HG03196 (cell line): Measurements from ENCODE around the gene ZNF592.

ENCODE experiments used
- ATAC-seq: cut with Tn5 transposase; IDR thresholded peaks from one replicate; pipeline ENCODE4 v1.9.1; 2021; ENCODE audit not compliant: unreplicated experiment

The ZNF592 gene

DNA sequence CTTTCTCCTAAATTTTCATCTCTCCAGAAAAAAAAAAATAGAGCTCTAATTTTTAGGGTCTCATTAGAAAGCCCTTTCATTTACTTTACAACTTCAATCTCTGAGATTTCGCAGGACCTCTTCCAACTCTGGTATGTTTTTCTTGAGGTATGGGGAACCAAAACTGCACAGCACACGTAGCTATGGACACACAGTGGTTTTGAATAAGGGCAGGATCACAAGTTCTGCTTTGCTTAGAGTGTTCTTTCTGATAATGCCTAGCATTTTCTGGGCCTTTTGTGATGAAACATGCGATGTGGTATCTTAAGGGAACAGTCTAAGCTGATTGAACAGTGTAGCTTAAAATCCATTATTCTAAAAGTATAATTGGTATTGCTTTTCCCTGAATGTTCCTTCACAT, 25.3 kb downstream of the ZNF592 start:
- ATAC-seq, result no peak

DNA sequence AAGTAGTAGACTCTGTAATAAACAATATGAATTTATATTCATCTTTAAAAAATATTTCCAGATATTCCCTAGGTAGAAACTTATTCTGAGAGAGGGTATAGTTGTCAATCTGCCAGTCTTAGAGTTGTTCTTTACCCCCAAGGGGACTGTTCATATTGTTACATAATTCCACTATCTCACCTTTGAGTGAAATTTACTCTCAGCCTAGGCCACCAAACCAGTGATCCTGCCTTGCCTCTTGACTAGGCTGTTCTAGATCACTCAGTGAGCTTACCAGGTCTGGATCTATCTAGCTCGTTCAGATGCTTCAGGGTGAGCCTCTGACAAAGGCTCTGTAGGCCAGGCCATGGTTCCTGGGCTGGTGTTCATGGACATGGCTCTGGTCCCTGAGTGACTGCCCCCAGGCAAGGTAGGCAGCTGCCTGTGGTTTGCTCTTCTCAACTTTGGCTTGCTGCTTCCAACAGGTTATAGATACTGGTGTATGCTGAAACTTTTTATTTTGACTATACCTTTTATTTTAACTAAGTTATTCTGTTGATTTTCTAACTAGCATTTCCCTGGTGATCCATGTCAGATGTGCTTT, 27.6 kb downstream of the ZNF592 start:
- ATAC-seq, result no peak

DNA sequence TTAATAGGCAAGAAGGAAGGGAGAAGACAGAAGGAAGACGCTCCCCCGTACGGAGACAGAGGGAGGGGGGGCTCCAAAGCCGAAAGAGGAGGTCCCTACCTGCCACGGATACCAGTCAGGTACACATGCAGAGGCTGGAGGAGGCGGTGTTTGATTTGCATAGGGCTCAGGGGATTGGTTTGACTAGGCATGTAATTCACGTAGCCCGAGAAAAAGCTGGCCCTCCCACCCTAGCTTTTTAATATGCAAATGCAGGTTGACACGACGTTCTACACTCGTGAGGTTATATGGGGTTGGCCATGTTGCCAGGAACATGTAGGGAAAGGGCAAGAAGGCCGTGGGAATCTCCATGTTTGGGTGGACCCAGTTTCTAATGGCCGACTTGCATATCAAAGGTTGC, 29.8 kb downstream of the ZNF592 start:
- ATAC-seq, result no peak

DNA sequence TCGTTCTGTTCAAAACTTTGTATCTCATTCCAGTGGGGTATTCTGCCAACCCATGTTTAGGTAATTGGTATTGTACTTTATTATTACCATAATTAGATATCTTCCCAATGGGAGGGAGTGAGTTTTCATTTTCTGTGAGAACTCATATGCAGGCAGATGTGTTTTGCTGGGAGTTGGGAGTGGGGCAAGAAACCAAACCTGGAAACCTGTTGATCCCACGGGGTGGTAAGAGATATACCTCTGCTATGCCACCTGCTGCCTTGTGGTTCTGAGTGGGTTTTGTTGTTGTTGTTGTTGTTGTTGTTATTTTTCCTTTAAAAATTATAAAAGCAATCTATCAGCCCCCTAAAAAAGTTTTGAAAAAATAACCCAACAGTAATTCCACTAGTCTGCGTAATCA, 32.1 kb downstream of the ZNF592 start:
- ATAC-seq, result no peak

DNA sequence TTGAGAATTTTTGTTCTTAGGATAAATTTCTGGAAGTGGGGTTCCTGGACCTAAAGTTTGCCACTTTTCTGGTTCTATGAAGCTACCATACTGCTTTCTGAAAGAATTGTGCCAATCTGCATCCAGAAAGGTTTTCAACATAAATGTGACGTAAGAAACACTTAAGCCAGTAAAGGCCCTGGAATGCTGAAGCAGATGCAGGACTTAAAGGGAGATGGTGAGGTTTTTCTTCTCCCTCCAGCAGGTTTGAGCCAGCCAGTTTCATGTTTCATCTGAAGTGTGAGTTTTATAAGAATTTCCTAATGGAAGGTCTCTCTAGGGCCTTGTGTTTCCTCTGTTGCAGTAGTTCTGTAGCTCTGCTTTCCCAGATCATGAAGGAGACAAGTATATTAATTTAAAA, 33.1 kb downstream of the ZNF592 start:
- no peak for ATAC-seq

DNA sequence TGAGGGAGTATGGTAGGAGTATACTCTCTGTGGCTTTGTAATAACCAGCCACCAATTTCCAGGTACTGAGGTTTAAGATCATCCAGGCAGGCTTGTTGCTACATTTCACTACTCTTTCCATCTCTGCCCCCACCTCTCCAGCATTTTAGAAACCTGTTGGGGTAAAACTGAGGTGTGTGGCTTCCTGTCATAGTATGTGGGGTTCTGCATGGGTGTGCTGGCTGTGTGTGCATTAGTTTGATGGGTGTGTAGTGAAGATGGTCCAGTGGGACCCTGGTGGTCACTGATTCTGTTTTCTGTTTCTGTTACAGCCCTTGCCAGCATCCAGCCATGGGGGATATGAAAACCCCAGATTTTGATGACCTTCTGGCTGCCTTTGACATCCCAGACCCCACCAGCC, 34.0 kb downstream of the ZNF592 start:
- no peak for ATAC-seq

DNA sequence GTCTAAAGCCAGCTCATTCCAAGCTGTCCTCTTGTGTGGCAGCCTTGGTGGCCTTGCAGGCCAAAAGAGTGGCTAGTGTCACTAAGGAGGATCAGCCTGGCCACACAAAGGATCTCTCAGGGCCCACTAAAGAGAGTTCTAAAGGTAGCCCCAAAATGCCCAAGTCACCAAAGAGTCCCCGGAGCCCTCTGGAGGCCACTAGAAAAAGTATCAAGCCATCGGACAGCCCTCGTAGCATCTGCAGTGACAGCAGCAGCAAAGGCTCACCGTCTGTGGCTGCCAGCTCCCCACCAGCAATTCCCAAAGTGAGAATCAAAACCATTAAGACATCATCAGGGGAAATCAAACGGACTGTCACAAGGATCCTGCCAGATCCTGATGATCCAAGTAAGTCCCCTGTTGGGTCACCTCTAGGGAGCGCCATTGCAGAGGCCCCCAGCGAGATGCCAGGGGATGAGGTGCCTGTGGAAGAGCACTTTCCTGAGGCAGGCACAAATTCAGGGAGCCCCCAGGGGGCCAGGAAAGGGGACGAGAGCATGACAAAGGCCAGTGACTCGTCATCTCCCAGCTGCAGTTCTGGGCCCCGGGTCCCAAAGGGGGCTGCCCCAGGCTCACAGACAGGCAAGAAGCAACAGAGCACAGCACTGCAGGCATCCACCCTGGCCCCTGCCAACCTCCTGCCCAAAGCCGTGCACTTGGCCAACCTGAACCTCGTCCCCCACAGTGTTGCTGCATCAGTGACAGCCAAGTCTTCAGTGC, 35.3 kb downstream of the ZNF592 start:
- no peak for ATAC-seq

DNA sequence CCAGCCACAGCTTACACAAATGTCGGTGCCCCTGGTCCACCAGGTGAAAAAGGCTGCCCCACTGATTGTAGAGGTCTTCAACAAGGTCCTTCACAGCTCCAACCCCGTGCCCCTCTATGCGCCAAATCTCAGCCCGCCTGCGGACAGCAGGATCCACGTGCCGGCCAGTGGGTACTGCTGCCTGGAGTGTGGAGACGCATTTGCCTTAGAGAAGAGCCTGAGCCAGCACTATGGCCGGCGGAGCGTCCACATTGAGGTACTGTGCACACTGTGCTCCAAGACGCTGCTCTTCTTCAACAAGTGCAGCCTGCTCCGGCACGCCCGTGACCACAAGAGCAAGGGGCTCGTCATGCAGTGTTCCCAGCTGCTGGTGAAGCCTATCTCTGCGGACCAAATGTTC, 35.9 kb downstream of the ZNF592 start:
- ATAC-seq, result no peak

DNA sequence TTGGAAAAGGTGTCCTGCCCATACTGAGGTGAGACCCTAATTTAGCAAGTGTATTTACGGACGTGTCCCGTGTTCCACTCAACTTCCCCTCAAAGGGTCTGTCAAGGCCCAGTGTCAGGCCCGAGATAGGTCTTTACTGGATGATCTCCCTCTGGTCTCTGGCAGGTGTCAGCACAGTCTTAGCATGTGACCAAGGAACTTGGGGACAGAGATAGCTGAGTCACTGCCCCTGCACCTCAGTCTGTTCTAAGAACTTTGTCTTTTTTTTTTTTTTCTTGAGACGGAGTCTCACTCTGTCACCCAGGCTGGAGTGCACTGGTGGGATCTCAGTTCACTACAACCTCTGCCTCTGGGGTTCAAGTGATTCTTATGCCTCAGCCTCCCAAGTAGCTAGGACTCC, 36.7 kb downstream of the ZNF592 start:
- ATAC-seq, result no peak

DNA sequence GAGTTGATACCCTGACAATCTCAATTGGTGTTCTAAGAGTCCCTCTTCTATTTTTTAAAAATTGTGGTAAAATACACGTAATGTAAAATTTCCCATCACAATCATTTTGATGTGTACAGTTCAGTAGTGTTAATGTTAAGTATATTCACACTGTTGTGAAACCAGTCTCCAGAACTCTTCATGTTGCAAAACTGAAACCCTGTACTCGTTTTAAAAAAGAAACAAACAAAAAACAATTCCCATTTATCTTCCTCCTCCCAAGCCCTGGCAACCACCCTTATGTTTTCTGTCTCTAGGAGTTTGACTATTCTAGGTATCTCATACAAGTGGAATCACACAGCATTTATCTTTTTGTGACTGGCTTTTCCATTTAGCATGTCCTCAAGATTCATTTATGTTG, 40.1 kb downstream of the ZNF592 start:
- ATAC-seq, result no peak

DNA sequence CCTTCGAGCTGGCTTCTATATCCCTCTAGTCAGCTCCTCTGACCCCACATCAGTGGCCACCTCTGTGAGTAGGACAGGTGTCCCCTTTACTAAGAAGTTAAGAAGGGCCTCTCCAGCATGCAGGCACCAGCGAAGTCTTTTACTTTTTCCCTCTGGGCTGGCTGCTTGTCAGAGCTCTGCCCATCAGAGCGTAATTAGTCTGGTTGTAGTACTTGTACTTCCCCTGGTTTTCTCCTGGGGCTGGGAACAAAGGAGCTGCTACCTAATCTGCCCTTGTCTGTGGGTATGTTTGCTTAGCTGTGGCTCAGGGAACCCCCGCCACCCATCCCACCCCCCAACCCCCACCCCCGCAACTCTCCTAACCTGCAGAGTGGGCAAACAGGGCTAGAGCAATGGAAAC, 41.4 kb downstream of the ZNF592 start:
- no peak for ATAC-seq

DNA sequence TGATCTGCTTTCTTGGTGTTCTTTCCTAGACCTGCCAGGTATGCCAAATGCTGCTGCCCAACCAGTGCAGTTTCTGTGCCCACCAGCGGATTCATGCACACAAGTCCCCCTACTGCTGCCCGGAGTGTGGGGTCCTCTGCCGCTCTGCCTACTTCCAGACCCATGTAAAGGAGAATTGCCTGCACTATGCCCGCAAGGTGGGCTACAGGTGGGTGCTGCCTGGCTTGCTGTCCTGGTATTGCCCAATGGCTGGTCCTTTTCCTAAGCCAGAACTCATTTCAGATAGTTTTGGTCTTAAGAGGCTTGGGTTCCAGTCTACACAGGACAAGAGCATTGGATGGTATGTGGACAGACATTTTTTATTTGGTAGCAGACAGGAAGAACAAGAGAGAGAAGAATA, 42.3 kb downstream of the ZNF592 start:
- no peak for ATAC-seq

DNA sequence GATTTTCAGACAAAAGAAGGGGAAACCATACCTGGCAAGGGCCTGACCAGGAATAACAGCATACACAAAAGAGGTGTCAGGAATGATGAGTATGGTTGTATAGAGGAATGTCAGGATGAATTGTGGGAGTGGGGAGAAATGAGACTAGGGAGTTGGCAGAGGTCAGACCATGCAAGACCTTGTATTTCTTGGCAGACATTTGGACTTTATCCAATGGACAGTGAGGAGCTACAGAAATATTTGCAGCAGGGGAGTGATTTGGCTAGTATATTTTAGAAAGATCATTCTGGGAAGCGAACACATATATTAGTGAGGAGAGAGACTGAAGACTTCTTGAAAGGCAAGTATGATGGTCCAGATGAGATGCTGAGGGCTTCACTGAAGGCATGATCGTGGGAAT, 43.4 kb downstream of the ZNF592 start:
- ATAC-seq, result no peak

DNA sequence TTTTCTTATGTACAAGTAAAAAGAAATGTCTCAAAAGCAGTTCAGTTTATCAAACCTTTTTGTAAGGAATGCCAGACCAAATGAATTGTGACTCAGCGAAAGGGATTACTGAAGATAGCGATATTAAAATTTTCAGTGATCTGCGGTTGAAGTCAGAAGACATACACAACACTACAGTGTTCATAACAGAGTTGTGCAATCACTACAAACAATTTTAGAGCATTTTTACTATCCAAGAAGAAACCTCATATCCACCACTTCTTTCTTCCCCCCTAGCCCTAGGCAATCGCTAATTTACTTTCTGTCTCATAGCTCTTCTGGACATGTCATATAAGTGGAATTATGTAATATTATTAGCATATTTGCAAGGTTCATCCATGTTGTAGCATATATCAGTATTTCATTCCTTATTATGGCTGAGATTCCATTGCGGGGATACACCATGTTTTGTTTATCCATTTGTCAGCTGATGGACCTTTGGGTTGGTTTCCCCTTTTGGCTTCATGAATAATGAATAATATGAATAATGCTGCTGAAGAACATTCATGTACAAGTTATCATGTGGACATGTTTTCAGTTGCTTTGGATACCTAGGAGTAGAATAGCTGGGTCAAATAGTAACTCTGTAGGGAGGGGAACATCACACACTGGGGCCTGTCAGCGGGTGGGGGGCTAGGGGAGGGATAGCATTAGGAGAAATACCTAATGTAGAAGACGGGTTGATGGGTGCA, 45.2 kb downstream of the ZNF592 start:
- ATAC-seq, result no peak

DNA sequence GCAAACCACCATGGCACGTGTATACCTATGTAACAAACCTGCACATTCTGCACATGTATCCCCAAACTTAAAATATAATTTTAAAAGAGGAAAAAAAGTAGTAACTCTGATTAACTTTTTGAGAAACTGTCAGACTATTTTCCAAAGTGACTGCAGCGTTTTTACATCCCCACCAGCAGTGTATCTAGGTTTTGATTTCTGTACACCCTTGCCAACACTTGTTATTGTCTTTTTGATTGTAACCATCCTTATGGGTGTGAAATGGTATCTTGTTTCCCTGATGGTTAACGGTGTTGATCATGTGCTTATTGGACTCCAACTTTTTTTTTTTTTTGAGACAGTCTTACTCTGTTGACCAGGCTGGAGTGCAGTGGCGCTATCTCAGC, 45.8 kb downstream of the ZNF592 start:
- ATAC-seq, result no peak

DNA sequence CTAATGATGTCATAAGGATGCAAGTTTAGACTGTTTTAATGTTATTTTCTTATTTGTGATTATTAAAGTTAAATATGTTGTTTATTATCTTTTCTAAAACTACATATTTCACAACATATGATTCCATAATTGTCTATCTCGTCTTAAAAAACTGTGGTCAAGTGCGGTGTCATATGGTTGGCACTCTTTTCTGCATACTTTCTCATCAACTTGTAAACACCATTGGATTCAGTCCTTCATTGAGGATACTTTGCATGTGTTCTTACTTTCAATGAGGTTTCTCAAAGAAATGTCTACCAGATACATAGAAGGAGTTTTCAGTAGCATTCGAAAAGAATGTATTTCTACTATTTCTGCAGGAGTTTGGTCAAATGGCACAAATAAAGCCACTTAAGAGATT, 46.8 kb downstream of the ZNF592 start:
- ATAC-seq, result no peak

DNA sequence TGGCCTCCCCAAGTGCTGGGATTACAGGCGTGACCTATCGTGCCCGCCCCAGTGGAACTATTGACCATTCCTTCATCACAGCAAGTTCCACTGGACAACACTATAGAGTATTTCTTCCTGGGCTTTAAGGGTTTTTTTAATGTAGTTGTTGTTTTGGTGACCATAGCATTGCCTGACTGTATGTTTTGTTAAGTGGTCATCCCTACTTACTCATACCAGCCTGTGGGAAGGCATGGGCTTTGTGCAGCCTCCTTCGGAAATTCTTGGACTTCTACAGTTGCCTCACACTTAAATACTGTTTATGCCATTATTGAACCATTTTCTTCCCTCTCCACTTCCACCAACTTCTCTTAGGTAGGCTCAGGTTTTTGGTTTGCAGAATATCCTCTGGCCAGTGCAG, 48.8 kb downstream of the ZNF592 start:
- no peak for ATAC-seq

DNA sequence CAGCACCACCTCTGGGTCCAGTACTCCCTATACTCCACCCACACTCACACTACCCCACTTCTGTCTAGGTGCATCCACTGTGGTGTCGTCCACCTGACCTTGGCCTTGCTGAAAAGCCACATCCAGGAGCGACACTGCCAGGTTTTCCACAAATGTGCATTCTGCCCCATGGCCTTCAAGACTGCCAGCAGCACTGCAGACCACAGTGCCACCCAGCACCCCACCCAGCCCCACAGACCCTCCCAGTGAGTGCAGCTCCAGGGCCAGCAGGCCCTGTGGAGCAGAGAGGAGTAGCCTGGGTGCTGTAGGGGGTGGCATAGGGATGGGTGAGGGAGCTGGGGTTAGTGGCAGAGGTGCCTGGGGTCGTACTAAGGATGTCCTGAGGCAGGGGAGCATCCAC, 49.4 kb downstream of the ZNF592 start:
- no peak for ATAC-seq

DNA sequence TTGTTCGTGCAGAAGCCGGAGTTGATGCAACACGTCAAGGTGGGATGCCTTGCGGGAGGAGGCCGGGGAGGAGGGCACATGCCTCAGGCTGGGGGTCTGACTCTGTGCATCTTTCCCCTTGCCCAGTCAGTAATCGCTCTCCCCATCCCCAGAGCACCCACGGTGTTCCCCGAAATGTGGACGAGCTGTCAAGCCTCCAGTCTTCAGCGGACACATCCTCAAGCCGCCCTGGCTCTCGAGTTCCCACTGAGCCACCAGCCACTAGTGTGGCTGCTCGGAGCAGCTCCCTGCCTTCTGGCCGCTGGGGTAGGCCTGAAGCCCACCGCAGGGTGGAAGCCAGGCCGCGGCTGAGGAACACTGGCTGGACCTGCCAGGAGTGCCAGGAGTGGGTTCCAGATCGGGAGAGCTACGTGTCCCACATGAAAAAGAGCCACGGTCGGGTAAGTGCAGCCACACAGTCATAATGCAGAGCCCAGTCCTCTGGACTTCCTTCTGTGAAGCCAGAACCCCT, 50.1 kb downstream of the ZNF592 start:
- ATAC-seq, result no peak

DNA sequence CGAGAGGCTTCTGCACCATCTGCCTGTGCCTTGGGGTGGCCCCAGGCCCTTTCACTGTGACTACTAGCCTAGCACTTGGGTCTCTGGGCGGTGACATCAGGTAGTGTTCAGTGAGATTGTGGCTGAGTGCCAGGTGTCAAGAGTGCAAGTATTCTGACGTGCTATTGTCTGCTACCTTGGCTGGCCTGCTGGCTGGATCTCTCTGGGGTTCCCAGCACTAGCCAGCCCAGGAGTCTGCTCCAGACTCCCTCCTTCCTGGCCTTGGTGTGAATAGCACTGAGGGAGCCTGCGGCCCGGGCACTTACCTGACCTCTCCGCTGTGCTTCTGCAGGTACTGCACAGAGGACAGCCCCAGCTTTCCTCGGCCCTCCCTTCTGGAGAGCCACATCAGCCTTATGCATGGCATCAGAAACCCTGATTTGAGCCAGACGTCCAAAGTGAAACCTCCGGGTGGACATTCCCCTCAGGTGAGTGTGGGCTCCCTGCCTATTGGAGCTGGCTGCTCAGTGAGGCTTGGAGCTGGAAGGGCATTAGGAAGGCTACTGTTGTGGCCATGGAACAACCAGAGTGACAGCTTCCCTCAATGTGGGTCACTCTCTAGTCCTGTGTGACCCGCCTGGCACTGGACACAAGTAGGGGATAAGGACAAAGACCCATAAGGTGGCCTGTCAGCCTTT, 51.3 kb downstream of the ZNF592 start:
- no peak for ATAC-seq

DNA sequence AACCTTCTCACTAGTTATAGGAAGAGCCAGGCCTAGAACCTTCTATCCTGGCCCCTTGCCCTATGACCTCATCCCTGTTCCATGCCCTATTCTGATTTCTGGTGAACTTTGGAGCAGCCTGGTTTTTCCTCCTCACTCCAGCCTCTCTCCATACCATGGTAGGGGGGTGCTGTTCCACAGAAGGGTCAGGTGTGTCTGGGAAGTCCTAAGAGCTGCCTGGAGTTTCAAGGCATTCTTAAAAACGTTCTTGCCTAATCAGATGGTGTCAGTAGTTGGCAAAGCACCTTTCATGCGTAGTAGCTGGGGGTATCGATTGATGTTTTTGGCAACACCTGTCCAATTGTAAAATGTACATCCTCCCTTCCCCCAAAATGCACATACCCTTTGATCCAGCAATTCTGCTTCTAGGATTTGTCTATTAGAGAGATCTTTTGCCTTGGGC, 52.0 kb downstream of the ZNF592 start:
- ATAC-seq, result no peak
